GM12878 (cell line): Measurements from ENCODE around the gene SYT8. TPM values are rescaled to one million over a fixed set of nuclear protein-coding genes. Genes with fewer than 3 reads are reported as not detected.
A peak's percentile ranks its signal among the peaks of the same experiment; 100 is the strongest.

Experiments
- ATAC-seq: fragments of 200-7000 bp; cut with Tn5 transposase; 3 replicates; pipeline ENCODE4 v1.9.1; 2020; ENCODE audit warnings: mild to moderate bottlenecking, moderate library complexity
- BruUV-seq: library from RNA; stranded (reverse); fragments of 400-500 nt; replicated peaks from 2 replicates; lab custom pipeline; 2021; lab: Mats Ljungman, UMichigan
- CTCF ChIA-PET: fragments of 300-600 bp; sonication (Branson Sonifier 250); formaldehyde crosslinking; extraction: SDS; loops from one replicate; lab custom pipeline; 2021; ENCODE audit warnings: inconsistent platforms; lab: Yijun Ruan, JAX
- POLR2A ChIA-PET: fragments of 350-600 bp; formaldehyde crosslinking; extraction: SDS; loops from one replicate; lab custom pipeline; 2021; ENCODE audit warnings: inconsistent platforms; lab: Charles Lee
- RAD21 ChIA-PET: fragments of 300-600 bp; sonication (Branson Sonifier 250); formaldehyde crosslinking; loops from one replicate; lab custom pipeline; 2023; ENCODE audit warnings: antibody characterized with exemption; ENCODE audit not compliant: unreplicated experiment; lab: Charles Lee
- SMC1A ChIA-PET: fragments of 300-600 bp; sonication (Branson Sonifier 250); formaldehyde crosslinking; loops from one replicate; lab custom pipeline; 2023; ENCODE audit not compliant: unreplicated experiment, uncharacterized antibody; lab: Charles Lee
- DNase-seq: peaks from one replicate; pipeline ENCODE4 v3.0.0-alpha.2; 2011; ENCODE audit warnings: low read depth, low spot score
- FAIRE-seq: peaks from 3 replicates; lab custom pipeline; 2011; peaks lifted over from hg19 to GRCh38; lab: Jason Lieb, UNC
- H2AFZ ChIP-seq: 2 replicates; pipeline ENCODE4 v1.6.0; 2011; ENCODE audit warnings: low read depth, low read length, control low read depth; ENCODE audit not compliant: control insufficient read depth
- H3K27ac ChIP-seq: 2 replicates; pipeline ENCODE4 v1.5.1; 2011; ENCODE audit warnings: control low read depth; ENCODE audit not compliant: control insufficient read depth, insufficient read depth
- H3K27me3 ChIP-seq, 2 experiments: replicated peaks in 1 of 2; 2 replicates each; pipeline versions ENCODE4 v1.6.0 to v1.6.1; 2011; ENCODE audit warnings: low read length in 1 of 2; ENCODE audit not compliant: control insufficient read depth in 2 of 2, insufficient read depth in 2 of 2
- H3K36me3 ChIP-seq, 2 experiments: 2 replicates each; pipeline ENCODE4 v1.5.1; 2011; ENCODE audit warnings: low read length in 1 of 2; ENCODE audit not compliant: control insufficient read depth in 2 of 2, insufficient read depth in 2 of 2
- H3K4me1 ChIP-seq: 2 replicates; pipeline ENCODE4 v1.6.1; 2011; ENCODE audit warnings: mild to moderate bottlenecking, low read length, moderate library complexity, mixed read lengths; ENCODE audit not compliant: control insufficient read depth, insufficient read depth
- H3K4me2 ChIP-seq: 2 replicates; pipeline ENCODE4 v1.6.0; 2011; ENCODE audit warnings: control low read depth; ENCODE audit not compliant: control insufficient read depth, insufficient read depth
- H3K4me3 ChIP-seq: fragments of 200-600 bp; sonication (generic); 2 replicates; pipeline ENCODE4 v1.5.1; 2016
- H3K79me2 ChIP-seq: 2 replicates; pipeline ENCODE4 v1.6.0; 2011; ENCODE audit warnings: low read length; ENCODE audit not compliant: control insufficient read depth, insufficient read depth
- H3K9ac ChIP-seq: 2 replicates; pipeline ENCODE4 v1.8.0; 2011; ENCODE audit warnings: low read length, control low read depth, mixed read lengths; ENCODE audit not compliant: control insufficient read depth, insufficient read depth
- H3K9me3 ChIP-seq: replicated peaks from 3 replicates; pipeline ENCODE4 v1.5.1; 2011; ENCODE audit warnings: mild to moderate bottlenecking, low read length; ENCODE audit not compliant: control insufficient read depth, insufficient read depth
- H4K20me1 ChIP-seq: 2 replicates; pipeline ENCODE4 v1.6.0; 2011; ENCODE audit not compliant: control insufficient read depth, insufficient read depth
- ASH2L ChIP-seq: fragments of 300-600, 200-600 bp; sonication (generic); IDR thresholded peaks from 2 replicates; pipeline ENCODE4 v1.6.1; 2017; ENCODE audit warnings: low read depth, mild to moderate bottlenecking, borderline replicate concordance
- BHLHE40 ChIP-seq, 2 experiments: fragments of 450-650 bp in 1 of 2; IDR thresholded peaks; 2 replicates each; pipeline ENCODE4 v1.6.1; 2011 to 2017; ENCODE audit warnings: low read depth in 2 of 2, borderline replicate concordance in 1 of 2, improper control_type of control experiment in 1 of 2, low read length in 1 of 2, mild to moderate bottlenecking in 1 of 2
- CHD2 ChIP-seq: IDR thresholded peaks from 2 replicates; pipeline ENCODE4 v1.6.1; 2011; ENCODE audit warnings: low read depth, low read length, improper control_type of control experiment, borderline replicate concordance
- CHD4 ChIP-seq: fragments of 200-600 bp; sonication (generic); IDR thresholded peaks from 2 replicates; pipeline ENCODE4 v1.6.1; 2016; ENCODE audit warnings: mild to moderate bottlenecking
- EP300 ChIP-seq, 2 experiments: fragments of 150-350 bp in 1 of 2; IDR thresholded peaks; 2 replicates each; pipeline ENCODE4 v1.6.1; 2011 to 2012; ENCODE audit warnings: low read depth in 2 of 2, low read length in 2 of 2, borderline replicate concordance in 1 of 2, improper control_type of control experiment in 1 of 2, inconsistent platforms in 1 of 2; ENCODE audit not compliant: control insufficient read depth in 1 of 2
- ESRRA ChIP-seq: IDR thresholded peaks from 2 replicates; pipeline ENCODE4 v1.6.1; 2012; ENCODE audit warnings: mild to moderate bottlenecking, low read length, improper control_type of control experiment
- HCFC1 ChIP-seq: fragments of 150-350 bp; IDR thresholded peaks from 2 replicates; pipeline ENCODE4 v1.6.1; 2014; ENCODE audit warnings: low read length
- JUND ChIP-seq: IDR thresholded peaks from 2 replicates; pipeline ENCODE4 v1.6.1; 2012; ENCODE audit warnings: low read depth, mild to moderate bottlenecking, low read length, improper control_type of control experiment, moderate library complexity
- NFYA ChIP-seq: IDR thresholded peaks from 2 replicates; pipeline ENCODE4 v1.6.1; 2011; ENCODE audit warnings: low read depth, mild to moderate bottlenecking, low read length, improper control_type of control experiment, borderline replicate concordance
- PAX8 ChIP-seq: fragments of 450-650 bp; IDR thresholded peaks from 2 replicates; pipeline ENCODE4 v1.6.1; 2017; ENCODE audit warnings: mild to moderate bottlenecking, moderate library complexity
- RAD51 ChIP-seq: fragments of 450-650 bp; IDR thresholded peaks from 2 replicates; pipeline ENCODE4 v1.6.1; 2016; ENCODE audit warnings: moderate library complexity, mild to moderate bottlenecking, inconsistent platforms
- SMAD1 ChIP-seq: fragments of 450-650 bp; IDR thresholded peaks from 2 replicates; pipeline ENCODE4 v1.6.1; 2018; ENCODE audit warnings: mild to moderate bottlenecking, low read depth; ENCODE audit not compliant: partially characterized antibody
- SMC3 ChIP-seq: IDR thresholded peaks from 2 replicates; pipeline ENCODE4 v1.6.1; 2011; ENCODE audit warnings: low read length, improper control_type of control experiment, borderline replicate concordance
- TAF1 ChIP-seq: IDR thresholded peaks from 2 replicates; pipeline ENCODE4 v1.6.1; 2011; ENCODE audit warnings: mild to moderate bottlenecking, low read depth, low read length, borderline replicate concordance
- ZNF274 ChIP-seq: IDR thresholded peaks from one replicate; pipeline ENCODE4 v1.8.0; 2011; ENCODE audit not compliant: insufficient read length, insufficient read depth
- ZNF384 ChIP-seq: IDR thresholded peaks from 2 replicates; pipeline ENCODE4 v1.6.1; 2012; ENCODE audit warnings: low read depth, mild to moderate bottlenecking, low read length, improper control_type of control experiment, borderline replicate concordance
- WGBS: methylation state at CpG from one replicate; pipeline ENCODE4 v1.1.6; 2016; ENCODE audit warnings: low lambda C conversion rate; ENCODE audit not compliant: insufficient replicate concordance, insufficient coverage; ENCODE audit errors: missing lambda C conversion rate; 5-methylcytosine and 5-hydroxymethylcytosine counted together
- in situ Hi-C: fragments of 300-500 bp; cut with MboI; formaldehyde crosslinking; loops from 9 replicates; pipeline ENCODE4 v1.14.3; 2018; ENCODE audit warnings: mixed read lengths
- intact Hi-C: fragments of 100-400 bp; cut with micrococcal nuclease; formaldehyde crosslinking; loops from one replicate; pipeline ENCODE4 v1.14.2; 2022; ENCODE audit not compliant: unreplicated experiment
- polyA plus RNA-seq, 11 experiments: library from polyadenylated mRNA; depleted of rRNA in 4 of 11; unstranded in 6 of 11; stranded (reverse) in 5 of 11; fragments of >200 nt; fragmentation: Nextera tagmentation in 4 of 11; fragmentation: Illumina TruSeq in 1 of 11; extraction: Ambion mirVana in 4 of 11; extraction: Trizol in 1 of 11; gene quantifications; 1 replicate in 1 of 11; 2 replicates in 10 of 11; pipeline versions ENCODE4 v1.2.1 to v1.2.3, GENCODE V29; 2011 to 2016; ENCODE audit warnings: inconsistent platforms in 2 of 11, missing spikeins in 2 of 11, low read depth in 1 of 11
- total RNA-seq, 4 experiments: library from RNA; depleted of rRNA in 3 of 4; stranded (reverse); fragments of >200 nt in 3 of 4; fragmentation: Illumina TruSeq in 1 of 4; extraction: Trizol in 1 of 4; gene quantifications; 2 replicates each; pipeline versions ENCODE4 v1.2.1 to v1.2.3, GENCODE V29; 2013 to 2021
- TF ChIP-seq, protein P1 (sequence below): fragments of 450-650 bp; IDR thresholded peaks from 2 replicates; pipeline ENCODE4 v1.6.1; 2017; ENCODE audit warnings: borderline replicate concordance
- TF ChIP-seq, protein P2 (sequence below): IDR thresholded peaks from 2 replicates; pipeline ENCODE4 v1.6.1; 2011; ENCODE audit warnings: mild to moderate bottlenecking, low read depth, low read length, moderate library complexity; ENCODE audit not compliant: insufficient replicate concordance
- TF ChIP-seq, protein P3 (sequence below): IDR thresholded peaks from 2 replicates; pipeline ENCODE4 v1.6.1; 2011; ENCODE audit warnings: borderline replicate concordance, low read depth, mild to moderate bottlenecking, moderate library complexity, low read length; ENCODE audit not compliant: insufficient read depth, poor library complexity, severe bottlenecking

The SYT8 gene
- total and polyA plus RNA-seq, 10 of the 15 experiments (the other 5 are each of a cell fraction or from before 2014, with no cell fraction given) = 0.44 TPM; not detected in 9

DNA sequence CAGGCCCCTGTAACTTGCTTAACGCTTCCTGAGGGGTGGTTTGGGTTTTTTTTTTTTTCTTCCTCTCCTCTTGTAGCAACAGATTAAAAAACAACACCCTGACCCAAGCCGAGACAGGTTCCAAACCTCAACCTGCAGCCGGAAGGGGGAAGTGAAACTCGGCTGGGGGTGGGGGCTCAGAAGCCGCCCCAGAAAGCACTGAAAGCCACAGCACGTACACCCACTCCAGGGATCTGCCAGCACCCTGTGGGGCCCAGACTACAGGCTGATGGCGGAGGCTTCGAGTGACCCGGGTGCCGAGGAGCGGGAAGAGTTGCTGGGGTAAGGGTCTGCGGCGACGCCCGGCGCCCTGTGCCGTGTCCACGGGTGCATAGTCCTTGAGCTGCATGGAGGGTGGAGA lies 18.1 kb downstream of the SYT8 start, which contains the start of gene LSP1:
Gene LSP1 (plus strand): TSS at position 208 of the 400 bp plus-strand sequence. CDS start 61 bp downstream, at position 269.
- WGBS = under 1% methylated on average over 18 of the region's 18 CpGs
- Histone ChIP-seq H3K4me3 (peak within 1 kb of the TSS; percentile 96), H3K79me2 (peaks cover 57% of the 10 kb centered on the region)
- TF ChIP-seq ZNF274 (no peak), HCFC1 (no peak; the same call in 1 of the 2 replicates), NFYA (no peak), CHD2 (peak; percentile 92), PAX8 (no peak), SMC3 (peak; percentile 25; the same call in 1 of the 2 replicates), ZNF384 (peak; percentile 98), BHLHE40 (IDR thresholded peaks at IDR 0.05; ENCODE audit: borderline replicate concordance in 1 of 2, low read depth in 2 of 2, low read length in 1 of 2) (peak; percentile 90 to 91), EP300 (IDR thresholded peaks at IDR 0.05; ENCODE audit: borderline replicate concordance in 1 of 2, control insufficient read depth in 1 of 2, low read depth in 2 of 2, low read length in 2 of 2) (peak; percentile 97 to 98), CHD4 (0 out of 2 replicates have a peak, but pooled peaks have one; percentile 73), ESRRA (0 out of 2 replicates have a peak, but pooled peaks have one; percentile 59), SMAD1 (peak; percentile 54), RAD51 (0 out of 2 replicates have a peak, but pooled peaks have one; percentile 6), JUND (peak; percentile 51; the same call in 1 of the 2 replicates), TAF1 (peak; percentile 80), ASH2L (no peak)
- TF ChIP-seq, protein P1, sequence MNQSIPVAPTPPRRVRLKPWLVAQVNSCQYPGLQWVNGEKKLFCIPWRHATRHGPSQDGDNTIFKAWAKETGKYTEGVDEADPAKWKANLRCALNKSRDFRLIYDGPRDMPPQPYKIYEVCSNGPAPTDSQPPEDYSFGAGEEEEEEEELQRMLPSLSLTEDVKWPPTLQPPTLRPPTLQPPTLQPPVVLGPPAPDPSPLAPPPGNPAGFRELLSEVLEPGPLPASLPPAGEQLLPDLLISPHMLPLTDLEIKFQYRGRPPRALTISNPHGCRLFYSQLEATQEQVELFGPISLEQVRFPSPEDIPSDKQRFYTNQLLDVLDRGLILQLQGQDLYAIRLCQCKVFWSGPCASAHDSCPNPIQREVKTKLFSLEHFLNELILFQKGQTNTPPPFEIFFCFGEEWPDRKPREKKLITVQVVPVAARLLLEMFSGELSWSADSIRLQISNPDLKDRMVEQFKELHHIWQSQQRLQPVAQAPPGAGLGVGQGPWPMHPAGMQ = no peak
- TF ChIP-seq, protein P2, sequence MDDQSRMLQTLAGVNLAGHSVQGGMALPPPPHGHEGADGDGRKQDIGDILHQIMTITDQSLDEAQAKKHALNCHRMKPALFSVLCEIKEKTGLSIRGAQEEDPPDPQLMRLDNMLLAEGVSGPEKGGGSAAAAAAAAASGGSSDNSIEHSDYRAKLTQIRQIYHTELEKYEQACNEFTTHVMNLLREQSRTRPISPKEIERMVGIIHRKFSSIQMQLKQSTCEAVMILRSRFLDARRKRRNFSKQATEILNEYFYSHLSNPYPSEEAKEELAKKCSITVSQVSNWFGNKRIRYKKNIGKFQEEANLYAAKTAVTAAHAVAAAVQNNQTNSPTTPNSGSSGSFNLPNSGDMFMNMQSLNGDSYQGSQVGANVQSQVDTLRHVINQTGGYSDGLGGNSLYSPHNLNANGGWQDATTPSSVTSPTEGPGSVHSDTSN = peak; percentile 54
- TF ChIP-seq, protein P3, sequence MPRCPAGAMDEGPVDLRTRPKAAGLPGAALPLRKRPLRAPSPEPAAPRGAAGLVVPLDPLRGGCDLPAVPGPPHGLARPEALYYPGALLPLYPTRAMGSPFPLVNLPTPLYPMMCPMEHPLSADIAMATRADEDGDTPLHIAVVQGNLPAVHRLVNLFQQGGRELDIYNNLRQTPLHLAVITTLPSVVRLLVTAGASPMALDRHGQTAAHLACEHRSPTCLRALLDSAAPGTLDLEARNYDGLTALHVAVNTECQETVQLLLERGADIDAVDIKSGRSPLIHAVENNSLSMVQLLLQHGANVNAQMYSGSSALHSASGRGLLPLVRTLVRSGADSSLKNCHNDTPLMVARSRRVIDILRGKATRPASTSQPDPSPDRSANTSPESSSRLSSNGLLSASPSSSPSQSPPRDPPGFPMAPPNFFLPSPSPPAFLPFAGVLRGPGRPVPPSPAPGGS = peak; percentile 93

More for the DNA sequence above, 18.1 kb downstream of the SYT8 start, which contains the start of gene LSP1:
- no peaks in the 10 kb centered on the region for H3K9me3 ChIP-seq
- in situ Hi-C loops = loop anchor here (5.0 to 10.0 kb wide), 2 partner anchors 529 to 1008 kb away; partner anchors contain the start of genes POLR2L and TSPAN4
- CTCF ChIA-PET = interaction anchor here (0.6 to 5.5 kb wide), 6 partner anchors 14 to 298 kb away, joined by 3 to 23 read pairs (median 4); partner anchors contain the start of gene TNNI2
- peaks cover 1 to 3% of the 10 kb centered on the region in 2 experiments; a peak in 2 of 4 replicates for H3K36me3 ChIP-seq
- peak within 1 kb of the TSS; percentile 92 for H3K9ac ChIP-seq
- H3K27ac ChIP-seq = peak within 1 kb of the TSS; percentile 99
- DNase-seq (peak; percentile 92), FAIRE-seq (peak; percentile 81), ATAC-seq (peak; percentile 57)
- peak within 1 kb of the TSS; percentile 35 for H2AFZ ChIP-seq
- peaks cover 15% of the 10 kb centered on the region; the same call in 1 of the 2 replicates for H4K20me1 ChIP-seq
- peak within 1 kb of the TSS; percentile 100 for H3K4me2 ChIP-seq
- no peaks in the 10 kb centered on the region for H3K27me3 ChIP-seq
- POLR2A ChIA-PET = interaction anchor here (0.9 kb wide), 1 partner anchor 95 kb away, joined by 3 read pairs; the partner anchor contains the start of gene MRPL23
- RAD21 ChIA-PET = interaction anchor here (1.2 to 1.4 kb wide), 2 partner anchors 14 to 83 kb away, joined by 3 to 5 read pairs; partner anchors contain the start of gene TNNI2
- intact Hi-C loops = loop anchor here (5.0 kb wide), 2 partner anchors 529 to 549 kb away; partner anchors contain the start of gene TSSC4
- SMC1A ChIA-PET = interaction anchor here (1.2 to 2.6 kb wide), 3 partner anchors 10 to 149 kb away, joined by 3 to 7 read pairs (median 3); no protein-coding TSS in a partner anchor
- peaks cover 60% of the 10 kb centered on the region for H3K4me1 ChIP-seq
- BruUV-seq = no TSS peak
